Activated gamma-delta T cell (primary cell): ENCODE measurements around the gene FHOD3.
"Not testable (repeated sequence)": the region's sequence is repeated elsewhere in the genome, so short reads cannot be mapped to it uniquely, and the experiment has no call there.

Experiments used
- DNase-seq: peaks from one replicate; lab custom pipeline; 2025; lab: John Stamatoyannopoulos, UW

The FHOD3 gene

DNA sequence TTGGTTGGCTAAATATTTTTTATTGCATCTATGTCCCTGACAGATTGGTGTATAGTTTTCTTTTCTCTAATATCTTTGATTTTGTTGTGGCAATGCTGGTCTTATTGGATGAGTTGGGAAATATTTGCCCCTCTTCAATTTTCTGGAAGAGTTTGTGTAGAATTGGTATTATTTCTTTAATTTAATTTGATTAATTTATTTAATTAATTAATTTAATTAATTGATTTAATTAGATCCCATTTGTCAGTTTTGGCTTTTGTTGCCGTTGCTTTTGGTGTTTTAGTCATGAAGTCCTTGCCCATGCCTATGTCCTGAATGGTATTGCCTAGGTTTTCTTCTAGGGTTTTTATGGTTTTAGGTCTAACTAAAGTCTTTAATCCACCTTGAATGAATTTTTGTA lies 253.8 kb downstream of the FHOD3 start:
- not testable (repeated sequence) for DNase-seq

DNA sequence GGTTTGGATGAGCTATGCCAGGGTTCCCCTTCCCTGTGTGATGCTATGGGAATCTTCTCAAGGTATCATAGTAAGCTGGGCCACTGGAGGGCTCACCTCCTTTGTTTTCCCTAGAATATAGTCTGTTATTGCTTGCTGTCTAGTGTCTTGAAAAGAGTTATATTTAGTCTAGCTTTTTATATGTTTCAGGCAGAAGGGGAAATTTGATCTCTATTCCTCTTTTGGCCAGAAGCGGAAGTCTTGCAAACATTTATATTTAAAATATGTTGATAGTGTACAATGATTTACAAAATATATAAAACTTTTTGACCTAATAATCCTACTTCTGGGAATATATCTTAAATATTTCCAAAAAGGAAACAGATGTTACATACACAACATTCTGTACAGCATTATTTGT lies 260.7 kb downstream of the FHOD3 start:
- no peak for DNase-seq

DNA sequence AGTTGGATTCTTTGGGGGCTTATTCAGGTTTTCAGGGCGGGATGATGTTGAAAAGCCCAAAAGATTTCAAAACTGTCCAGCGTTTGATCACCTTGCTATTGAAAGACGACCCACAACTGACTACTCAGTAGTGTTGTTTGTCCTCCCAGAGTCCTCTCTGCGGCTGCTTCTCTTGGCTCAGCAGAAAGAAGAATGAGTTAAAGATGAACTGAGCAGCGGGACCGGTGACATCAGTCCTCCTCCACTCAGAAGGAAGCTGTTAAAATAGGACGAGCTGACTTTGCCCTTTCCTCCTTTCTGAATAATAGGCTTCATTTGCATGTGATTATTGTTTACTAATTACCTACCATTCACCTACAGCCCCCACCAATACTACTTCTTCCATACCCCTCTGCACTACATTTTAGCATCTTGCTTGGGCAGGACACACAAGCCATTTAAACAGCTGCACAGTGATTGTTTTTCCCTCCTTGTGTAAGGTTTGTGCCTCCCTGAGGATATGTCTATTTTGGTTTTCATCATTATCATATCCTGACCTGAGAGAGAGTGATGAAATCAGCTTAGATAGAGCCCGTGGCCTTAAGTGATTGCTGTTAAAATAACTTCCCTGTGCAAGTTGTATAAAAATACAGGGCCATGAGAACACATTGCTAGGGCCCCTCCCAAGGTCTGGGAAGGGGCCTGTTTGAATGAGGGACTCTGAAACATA lies 261.8 kb downstream of the FHOD3 start:
- no peak for DNase-seq

DNA sequence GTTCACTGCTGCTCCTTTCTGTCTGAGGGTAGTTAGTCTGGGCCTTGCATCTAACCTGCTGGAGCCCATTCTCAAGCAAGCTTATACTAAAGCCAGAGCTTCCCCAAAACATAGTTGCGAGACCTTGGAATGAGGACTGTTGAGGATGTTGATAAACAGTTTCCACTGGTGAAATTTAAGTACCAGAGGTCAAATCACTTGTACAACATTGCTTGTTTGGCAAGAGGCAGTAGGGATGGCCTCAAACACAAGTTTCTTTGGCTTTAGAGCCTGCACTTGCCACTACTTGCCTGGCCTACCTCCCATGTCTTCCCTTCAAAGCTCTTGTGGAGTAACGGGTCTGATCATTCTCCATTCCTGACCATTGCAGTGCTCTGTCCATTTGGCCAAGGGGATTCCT lies 262.7 kb downstream of the FHOD3 start:
- DNase-seq = no peak

DNA sequence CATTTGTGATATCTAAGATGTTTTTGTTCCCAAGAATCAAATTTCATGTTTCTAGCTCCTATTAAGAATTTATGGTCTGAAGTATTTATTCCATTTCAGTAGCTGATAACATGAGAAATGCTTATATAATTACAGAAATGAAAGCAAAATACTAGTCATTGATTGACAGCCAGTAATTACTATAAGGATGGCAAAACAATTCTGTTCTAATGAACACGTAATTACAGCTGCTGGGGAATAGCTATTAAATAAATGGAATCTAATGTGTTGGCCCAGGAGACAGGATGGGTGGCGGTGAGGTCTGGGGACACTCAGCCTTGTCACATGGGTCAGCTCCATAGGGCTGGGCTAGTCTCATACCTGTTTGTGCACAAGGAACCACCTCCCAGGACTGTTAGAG lies 263.5 kb downstream of the FHOD3 start:
- DNase-seq = no peak

DNA sequence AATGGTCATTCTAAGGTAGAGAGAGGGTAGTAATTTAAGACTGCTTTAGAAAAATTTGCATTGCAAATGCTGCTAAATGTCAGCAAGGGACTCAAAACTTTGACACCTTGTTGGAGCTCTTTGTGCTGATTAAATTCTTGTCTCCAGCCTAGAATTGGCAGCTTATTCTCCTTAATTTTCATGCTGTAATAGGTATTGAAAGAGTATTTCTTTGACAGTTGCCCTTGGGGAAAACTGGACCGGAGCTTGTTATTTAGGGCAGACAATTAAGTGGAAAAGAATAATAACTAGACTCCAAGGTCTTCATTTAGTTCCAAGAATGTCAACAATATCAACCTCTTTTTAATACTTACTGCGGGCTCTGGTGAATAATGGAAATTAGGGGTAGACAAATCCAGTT lies 267.3 kb downstream of the FHOD3 start:
- no peak for DNase-seq

DNA sequence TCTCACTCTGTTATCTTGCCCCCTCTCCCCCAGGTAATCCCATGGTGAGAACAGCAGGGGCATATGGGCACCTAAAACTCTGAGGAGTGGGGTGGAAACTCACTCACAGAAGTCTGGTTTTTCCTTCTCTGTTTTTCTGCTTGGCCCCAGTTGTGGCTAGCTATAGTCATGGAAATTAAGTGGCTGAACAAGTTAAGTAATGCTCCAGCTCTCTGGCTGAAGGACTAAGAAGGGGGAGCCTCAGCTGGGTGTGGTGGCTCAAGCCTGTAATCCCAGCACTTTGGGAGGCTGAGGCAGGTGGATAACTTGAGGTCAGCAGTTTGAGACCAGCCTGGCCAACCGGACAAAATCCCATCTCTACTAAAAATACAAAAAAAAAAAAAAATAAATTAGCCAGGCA lies 270.3 kb downstream of the FHOD3 start:
- no peak for DNase-seq

DNA sequence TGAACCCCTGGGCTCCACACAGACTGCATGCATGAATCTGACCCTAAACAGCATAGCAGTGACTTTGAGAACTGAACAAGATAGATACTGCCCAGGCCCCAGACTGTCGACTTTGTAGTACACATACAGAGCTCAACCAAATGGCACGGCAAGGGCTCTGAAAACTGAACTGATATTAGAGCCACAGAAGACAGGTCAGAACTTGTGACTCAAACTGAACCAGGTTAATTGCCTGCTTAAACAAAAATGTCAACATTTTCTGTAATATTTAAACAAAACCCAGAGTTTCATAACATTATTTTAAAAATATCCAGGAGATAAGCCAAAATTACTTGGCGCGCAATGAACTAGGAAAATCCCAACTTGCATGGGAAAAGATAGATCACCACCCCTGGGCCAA lies 271.0 kb downstream of the FHOD3 start:
- DNase-seq = no peak

DNA sequence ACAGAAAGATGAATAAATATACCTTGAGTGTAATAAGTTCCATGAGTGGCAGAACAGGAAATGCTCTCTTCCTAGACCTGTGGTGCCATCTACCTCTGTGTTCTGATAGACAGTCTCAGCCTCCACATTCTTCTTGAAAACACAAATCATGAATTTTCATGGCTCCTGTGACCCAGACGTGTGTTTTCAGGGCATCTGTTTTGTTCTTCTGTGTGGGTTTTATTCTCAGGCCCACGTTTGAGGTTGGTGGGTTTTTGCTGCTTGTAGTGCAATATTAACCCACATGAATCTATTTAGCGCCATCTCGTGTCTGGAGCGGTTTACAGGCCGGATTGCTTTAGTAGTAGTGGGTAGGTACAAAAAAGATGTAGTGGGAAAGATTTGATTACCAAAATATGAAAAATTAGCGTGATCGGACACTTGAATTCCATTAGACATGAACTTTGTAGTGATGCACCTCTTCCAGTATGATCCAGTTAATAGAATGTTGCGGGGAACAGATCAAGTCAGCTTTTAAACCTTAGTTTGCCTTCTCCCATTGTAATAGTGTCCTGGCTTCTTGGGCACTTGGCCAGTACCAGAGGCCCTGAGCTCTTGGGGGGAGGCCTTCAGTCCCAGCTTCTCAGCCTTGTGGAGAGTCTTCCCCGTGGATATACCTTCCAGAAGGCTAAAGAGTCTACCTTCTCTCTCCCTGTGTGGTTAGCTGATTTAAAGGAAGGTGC lies 274.8 kb downstream of the FHOD3 start:
- no peak for DNase-seq

DNA sequence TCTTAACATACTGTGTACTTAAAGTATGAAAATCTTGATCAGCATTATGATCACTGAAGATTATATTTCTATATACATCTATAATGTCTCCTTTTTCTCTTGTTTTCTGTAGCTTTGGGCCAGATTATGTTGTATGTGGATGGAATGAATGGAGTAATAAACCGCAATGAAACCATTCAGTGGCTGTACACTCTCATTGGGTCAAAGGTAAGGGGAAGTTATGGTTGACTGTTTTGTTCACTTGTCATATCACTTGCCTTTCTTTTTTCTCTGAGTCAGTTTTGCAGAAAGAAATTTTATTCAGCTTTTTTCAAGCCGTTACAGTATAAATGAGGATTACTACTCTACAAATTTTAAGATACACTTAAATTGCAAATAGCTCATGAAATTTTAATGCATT lies 278.8 kb downstream of the FHOD3 start:
- no peak for DNase-seq

DNA sequence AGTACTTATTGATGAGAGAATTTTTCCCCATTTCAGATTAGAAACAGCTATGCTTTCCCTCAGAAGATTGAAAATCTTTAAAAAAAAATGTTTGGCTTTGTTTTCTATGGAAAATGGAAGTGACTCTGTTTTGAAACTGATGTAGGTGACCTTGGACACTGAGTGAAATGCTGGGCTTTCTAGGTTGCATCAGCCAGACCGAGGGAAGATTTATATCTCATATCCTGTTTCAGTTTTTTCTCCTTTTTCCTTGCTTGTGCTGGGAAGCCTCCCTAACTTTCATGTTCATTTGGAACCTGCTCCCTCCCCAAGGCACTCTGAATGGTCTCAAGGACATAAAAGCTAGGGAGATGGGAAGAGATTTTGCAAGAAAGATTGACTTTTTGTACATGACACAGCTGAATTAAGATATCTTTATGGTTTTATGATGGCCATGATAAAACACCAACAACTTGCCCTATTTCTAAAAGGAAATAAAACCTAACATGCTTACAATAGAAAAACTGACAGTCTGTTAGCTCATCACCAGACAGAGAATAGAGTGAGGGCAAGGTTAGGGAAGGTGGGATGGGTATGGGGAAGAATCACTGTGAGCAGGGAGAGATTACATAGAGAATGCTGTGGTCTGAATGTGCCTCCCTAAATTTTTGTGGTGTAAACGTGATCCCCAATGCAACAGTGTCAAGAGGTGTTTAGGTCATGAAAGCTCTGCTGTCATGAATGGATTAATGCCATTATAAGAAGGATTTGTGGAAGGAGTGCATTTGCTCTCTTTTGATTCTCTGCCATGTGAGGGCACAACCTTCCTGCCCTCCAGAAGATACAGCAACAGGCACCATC lies 281.6 kb downstream of the FHOD3 start:
- DNase-seq = no peak

DNA sequence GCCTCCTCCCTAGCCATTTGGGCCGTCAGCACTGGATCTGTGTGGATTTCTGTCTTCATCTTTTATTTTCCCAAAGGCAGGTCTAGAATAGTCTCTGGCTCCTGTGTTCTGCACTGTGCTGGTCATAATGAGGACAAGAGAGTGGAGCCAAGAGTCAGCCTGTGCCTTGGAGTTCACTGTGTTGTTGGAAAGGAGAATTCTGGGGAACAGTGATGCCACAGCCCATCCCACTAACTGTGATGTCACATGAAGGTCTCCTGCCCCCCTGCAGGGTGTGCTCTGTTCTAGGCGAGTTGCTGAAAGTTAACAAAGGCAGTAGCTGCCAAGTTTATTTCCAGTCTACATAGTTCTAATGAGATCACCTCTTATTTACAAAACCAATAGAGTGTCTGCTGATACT lies 282.8 kb downstream of the FHOD3 start:
- no peak for DNase-seq

DNA sequence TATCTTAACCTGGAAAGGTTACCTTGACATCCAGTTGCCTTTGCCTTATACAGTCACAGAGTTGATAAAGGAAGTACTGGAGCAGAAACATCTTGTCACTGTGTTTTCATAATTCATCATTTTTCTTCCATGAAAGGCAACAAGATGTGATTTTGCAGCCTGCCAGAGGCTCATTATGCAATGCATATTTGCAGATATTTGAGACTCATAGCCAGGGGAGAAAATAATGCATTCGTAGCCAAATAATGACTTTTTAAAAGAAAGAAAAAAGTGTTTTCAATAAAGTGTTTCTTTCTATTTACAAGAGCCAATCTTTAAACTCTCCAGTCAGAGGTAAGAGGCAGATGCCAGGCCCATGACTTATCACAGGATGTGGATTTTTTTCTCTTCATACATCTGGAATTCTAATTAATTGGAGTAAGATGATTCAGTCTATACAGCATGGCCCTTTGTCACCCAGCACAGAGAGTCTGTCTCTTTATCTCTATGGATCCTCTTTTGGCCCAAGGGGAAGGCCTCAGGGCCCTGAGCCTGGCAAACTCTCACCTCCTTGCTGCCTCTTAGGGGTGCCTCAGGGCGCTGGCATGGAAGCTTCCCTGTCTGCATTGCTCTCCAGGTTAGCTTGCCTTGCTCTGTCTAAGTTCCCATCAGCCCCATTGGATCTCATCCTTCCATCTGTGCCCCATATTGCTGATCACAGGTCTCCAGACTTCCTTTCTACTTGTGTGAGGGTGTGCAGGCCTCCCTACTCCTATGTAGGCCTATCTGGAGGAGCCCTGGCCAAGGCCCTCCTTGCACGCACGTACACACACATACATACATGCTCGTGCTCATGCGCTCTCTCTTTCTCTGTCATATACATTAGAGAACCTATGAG lies 283.6 kb downstream of the FHOD3 start:
- no peak for DNase-seq

DNA sequence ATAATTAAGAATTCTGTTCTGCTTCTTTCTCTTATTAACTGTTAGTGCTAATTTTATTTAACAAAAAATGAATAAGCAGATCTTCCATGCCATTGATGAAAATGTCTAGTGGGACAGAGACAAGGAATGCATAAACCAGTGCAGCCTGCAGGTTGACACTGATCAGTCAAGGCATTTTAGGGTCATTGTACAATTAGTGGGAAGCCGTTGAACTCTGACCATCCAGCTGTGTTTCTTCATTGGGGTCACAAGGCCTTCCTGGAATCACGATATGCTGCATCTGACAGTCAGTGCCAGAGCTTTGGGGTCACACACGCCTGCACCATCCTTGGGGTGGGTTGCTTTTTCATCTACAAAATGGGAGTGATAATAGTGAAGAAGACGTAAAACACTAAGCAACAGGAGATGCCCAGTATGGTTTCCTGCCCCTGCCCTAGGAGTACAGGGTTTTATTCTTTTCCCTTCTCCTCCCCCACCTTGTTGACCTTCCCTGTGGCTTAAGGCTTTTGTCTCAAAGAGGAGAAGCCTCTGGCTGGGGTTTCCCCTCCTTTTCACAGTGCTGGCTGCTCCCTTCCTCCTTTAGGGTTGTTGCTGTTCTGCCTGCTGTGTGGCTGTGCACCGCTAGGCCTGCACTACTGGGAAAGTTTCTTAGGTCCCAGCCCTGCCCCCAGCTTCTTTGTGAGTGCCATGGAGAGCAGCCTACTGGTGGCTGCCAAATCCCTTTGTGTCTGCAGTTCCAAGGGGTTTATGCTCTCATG lies 285.7 kb downstream of the FHOD3 start:
- DNase-seq = no peak

DNA sequence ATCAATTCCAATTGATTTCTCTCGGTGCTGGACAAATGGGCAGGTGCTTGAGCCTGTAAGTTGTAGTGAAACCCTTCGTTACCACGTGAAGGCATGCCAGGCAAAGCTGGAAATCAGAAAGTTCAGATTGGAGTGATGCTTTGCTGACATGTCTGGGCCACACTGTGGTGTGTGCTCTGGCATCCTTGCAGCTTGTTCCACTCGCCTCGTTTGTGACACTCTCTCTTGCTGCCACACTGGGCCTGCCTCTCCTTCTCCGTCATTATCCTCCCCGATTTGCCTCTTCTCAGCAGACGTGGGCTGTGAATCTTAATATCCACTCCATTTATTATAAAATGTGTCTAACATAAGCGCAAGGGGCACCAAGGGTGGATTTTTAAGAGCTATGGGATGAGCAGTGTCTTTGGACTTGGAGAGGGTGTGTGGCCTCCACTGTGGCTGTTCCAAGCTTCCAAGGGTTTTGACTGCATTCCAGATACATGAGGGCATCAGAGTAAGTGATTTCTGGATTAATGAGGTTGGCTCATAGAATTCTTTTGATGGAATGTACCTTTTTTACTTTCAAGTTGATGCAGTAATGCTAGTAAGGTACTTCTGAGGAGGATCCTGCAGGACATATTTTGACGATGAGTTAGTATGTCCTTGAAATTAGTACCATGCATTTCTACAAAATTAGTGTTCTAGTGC lies 292.5 kb downstream of the FHOD3 start:
- no peak for DNase-seq

DNA sequence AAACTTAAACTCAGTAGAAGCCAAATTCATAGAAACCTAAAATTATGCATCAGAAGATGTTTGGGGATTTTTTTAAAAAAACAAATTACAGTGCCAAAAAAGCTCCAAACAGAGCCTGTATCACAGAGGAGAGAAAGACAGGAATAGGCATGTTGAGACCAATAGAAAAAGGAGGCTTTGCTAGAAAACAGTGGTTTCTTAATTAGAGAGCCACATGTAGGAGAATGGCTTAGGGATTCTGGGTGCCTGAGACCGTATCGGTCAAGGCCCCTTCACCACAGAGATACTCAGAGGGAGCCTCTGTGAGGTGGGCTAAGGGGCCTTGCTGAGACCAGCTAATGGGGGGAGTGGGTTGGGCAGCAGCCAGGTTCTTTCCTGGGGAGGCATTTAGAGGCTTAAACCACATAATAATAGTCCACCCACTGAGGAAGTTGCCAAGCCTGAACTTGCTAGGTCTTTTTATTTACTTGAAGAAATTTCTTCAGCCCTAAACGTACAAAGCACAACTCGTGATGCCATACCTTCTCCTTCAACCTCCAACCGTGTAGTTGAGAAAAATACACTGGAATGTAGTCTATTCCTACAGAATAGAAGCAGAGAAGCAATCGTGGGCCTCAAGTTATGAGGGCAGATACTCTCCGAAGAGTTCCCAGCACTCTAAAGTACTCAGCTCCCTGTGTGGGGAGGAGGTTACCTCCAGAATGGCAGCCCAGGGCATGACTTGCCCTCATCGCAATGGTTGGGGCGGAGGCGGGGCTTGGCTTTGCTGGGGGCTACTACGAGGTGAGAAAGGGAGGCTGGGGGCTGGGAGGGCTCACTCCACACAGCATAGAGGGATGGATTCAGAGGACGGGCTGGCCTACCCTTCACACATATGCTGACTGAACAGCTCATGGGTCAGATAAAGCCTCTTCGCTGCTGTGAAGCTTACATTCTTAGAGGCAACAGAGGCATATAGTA lies 293.4 kb downstream of the FHOD3 start:
- no peak for DNase-seq

DNA sequence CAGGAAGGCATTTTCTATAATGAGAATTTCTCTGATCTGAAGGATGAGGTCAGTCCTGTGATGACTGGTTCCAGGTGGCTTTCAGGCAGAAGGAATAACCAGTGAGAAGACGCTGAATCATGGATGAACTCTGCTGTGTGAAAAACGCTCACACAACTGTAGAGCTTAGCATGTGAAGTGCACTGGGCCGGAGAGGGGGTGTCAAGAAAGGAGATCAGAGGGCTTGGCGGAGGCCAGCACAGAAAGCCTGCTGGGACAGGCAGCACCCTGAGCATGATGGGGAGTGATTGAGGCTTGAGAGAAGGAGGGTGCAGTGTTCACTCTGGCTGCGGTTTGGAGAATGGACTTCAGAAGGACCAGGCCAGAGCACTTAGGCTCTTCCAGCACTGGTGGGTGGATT lies 294.8 kb downstream of the FHOD3 start:
- no peak for DNase-seq

DNA sequence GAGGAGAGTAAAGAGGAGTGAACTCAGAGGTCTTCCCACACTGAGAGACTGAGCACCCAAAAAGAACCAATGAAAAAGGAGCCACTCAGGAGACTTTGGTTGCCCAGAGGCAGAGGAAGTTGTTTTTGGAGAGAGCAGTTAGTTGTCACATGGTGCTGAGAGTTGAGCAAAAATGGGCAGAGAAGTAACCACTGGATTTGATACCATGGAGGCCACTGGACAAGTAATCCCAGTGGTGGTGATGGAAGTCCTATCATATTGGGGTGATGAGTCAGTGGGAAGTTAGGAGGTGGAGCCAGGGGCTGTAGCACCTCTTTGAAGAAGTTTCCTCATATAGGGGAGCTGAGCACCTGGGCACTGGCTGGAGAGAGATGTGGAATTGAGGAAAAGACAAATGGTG lies 295.5 kb downstream of the FHOD3 start:
- DNase-seq = no peak

DNA sequence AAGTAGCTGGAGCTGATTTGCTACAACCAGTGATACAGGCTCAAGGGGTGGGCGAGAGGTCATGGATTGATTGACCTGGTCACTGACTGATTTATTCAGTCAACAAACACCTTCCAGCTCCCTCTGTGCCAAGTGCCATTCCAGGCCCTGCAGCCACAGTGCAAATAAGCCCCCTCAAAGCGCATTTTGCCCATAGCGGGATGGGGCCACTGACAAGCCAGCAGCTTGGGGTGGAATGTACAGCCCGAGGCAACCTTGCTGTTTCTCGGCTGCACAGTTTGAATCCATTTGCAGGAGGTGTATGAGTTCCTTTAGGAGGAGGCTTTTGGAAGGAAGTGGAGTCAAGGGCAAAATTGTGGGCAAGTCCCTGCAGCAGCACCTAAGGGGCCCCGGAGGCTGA lies 296.1 kb downstream of the FHOD3 start:
- DNase-seq = no peak
